Uterus (tissue), 2 donors: ENCODE measurements around the gene RASSF10.

Experiments
- POLR2A ChIP-seq, 2 donors: fragments of 450-650 bp; IDR thresholded peaks; one replicate each; pipeline ENCODE4 v1.6.1; 2016; ENCODE audit warnings: antibody characterized with exemption in 2 of 2, mild to moderate bottlenecking in 1 of 2, moderate library complexity in 1 of 2
- TF ChIP-seq, protein P1 (sequence below), 4 experiments: fragments of 200-600 bp in 2 of 4; fragments of 450-650 bp in 2 of 4; sonication (generic) in 2 of 4; IDR thresholded peaks; one replicate each; pipeline ENCODE4 v1.5.1; 2016 to 2019; ENCODE audit warnings: antibody characterized with exemption in 4 of 4, mild to moderate bottlenecking in 2 of 4, moderate library complexity in 1 of 4

DNA sequence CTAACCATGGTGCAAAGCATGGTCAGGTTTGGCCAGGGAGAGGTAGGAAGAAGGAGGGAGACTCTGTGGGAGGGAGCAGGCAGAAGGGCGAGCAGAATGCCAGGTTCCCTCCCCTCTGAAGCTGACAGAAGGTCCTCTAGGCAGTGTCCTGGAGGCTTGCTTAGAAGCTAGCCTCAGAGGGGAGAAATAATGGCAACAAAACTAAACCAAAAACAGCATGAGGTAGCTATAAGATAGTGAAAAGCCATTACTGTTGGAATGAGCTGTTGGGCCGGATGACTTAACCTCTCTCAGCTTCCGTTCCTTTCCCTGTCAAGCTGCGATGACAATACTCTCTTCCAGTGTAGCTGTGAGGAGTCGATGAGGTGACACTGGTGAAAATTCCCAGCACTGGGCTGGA, 36.6 kb downstream of the RASSF10 start:
- TF ChIP-seq, protein P1, sequence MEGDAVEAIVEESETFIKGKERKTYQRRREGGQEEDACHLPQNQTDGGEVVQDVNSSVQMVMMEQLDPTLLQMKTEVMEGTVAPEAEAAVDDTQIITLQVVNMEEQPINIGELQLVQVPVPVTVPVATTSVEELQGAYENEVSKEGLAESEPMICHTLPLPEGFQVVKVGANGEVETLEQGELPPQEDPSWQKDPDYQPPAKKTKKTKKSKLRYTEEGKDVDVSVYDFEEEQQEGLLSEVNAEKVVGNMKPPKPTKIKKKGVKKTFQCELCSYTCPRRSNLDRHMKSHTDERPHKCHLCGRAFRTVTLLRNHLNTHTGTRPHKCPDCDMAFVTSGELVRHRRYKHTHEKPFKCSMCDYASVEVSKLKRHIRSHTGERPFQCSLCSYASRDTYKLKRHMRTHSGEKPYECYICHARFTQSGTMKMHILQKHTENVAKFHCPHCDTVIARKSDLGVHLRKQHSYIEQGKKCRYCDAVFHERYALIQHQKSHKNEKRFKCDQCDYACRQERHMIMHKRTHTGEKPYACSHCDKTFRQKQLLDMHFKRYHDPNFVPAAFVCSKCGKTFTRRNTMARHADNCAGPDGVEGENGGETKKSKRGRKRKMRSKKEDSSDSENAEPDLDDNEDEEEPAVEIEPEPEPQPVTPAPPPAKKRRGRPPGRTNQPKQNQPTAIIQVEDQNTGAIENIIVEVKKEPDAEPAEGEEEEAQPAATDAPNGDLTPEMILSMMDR (IDR thresholded peaks at IDR 0.05) = no peak
- TF ChIP-seq POLR2A (IDR thresholded peaks at IDR 0.05) = no peak
